ENCODE measurements around the gene SDCBP2.

Gene SDCBP2

DNA sequence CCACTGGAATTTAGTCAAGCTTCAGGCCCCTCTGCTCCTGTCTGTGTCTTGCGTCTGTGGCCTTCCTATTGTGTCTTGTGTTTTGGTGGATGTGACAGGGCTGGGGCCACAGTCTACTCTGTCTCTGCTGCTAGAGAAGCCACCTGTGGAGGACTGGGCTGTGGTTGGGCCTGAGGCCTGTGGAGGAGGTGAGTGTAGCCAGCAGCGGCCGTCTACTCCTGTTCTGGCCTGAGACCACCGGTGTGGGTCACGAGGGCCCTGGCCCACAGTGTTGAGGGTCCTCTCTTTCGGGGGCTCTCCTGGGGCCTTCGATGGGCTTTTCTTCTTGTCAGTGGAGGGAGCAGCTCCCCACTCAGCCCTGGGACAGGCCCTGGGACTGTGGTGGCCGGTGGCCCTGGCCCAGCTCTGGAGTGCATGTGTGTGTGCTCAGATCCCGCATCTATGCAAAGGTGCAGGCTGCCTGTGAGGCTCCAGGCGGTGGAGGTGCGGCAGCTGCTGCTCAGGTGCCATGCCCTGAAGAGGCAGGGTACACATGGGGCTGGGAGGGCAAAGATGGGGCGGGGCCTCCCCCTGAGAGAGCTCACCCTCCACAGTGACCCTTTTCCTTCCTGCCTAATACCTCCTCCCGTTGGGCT, 20.8 kb downstream of the SDCBP2 start:
- H3K36me3 ChIP-seq (ENCODE audit: insufficient read depth, low read length) = peaks cover 8% of the 10 kb centered on the region
- no peaks in the 10 kb centered on the region for H3K9me3 ChIP-seq (replicated peaks; ENCODE audit: low read length)
- H3K9ac ChIP-seq (ENCODE audit: low read depth, low read length) = no peak overlapping the region
- H3K4me1 ChIP-seq (ENCODE audit: control insufficient read depth, insufficient read depth, low read length) = no peaks in the 10 kb centered on the region
- H3K27me3 ChIP-seq (ENCODE audit: control insufficient read depth, insufficient read depth, low read length) = no peaks in the 10 kb centered on the region
- no peak overlapping the region for H3K4me2 ChIP-seq (ENCODE audit: low read length)
- no peak overlapping the region for H3K4me3 ChIP-seq (ENCODE audit: low read length)

DNA sequence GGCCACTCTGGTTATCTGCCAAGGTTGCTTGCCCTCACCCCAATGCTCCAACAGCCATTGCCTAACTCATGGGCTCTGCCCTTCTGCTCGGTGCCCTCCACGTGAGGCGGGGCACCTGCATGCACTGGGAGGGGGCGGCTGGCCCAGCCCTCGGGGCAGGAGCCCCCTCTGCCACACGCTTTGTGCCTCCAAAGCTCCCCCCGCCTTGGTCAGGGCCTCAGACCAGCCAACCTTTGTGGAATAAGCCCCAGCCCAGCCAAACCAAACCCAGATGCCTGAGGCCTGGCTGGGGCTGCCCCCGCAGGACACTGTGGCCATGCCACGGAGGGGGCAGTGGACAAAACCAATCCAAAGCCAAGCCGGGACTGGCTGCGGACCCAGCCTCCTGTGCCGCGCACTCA, 21.4 kb downstream of the SDCBP2 start:
- no peak overlapping the region for H3K4me3 ChIP-seq (ENCODE audit: low read length)
- H3K9ac ChIP-seq (ENCODE audit: low read depth, low read length) = no peak overlapping the region
- H3K27me3 ChIP-seq (ENCODE audit: control insufficient read depth, insufficient read depth, low read length) = no peaks in the 10 kb centered on the region
- no peaks in the 10 kb centered on the region for H3K9me3 ChIP-seq (replicated peaks; ENCODE audit: low read length)
- no peaks in the 10 kb centered on the region for H3K4me1 ChIP-seq (ENCODE audit: control insufficient read depth, insufficient read depth, low read length)
- H3K4me2 ChIP-seq (ENCODE audit: low read length) = no peak overlapping the region
- peaks cover 11% of the 10 kb centered on the region for H3K36me3 ChIP-seq (ENCODE audit: insufficient read depth, low read length)

DNA sequence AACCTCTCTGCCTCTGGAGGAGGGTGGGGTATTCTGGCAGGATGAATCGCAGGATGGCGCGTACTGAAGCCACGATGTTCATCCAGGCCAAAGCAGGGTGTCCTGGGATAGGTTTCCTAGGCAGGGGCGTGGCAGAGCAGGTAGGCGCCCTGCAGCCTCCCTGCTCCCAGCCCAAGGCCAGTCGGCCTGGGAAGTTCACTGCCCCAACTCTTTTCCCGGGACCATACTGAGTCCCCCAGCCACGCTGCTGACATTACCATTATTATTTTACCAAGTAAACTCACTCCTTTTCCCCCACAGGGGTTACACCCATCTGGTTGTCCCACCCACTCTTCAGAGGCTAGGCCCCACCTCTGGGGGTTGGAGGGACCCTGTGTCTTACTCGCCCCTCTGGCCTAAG, 21.8 kb downstream of the SDCBP2 start:
- H3K36me3 ChIP-seq (ENCODE audit: insufficient read depth, low read length) = peaks cover 11% of the 10 kb centered on the region
- H3K9ac ChIP-seq (ENCODE audit: low read depth, low read length) = no peak overlapping the region
- H3K9me3 ChIP-seq (replicated peaks; ENCODE audit: low read length) = no peaks in the 10 kb centered on the region
- H3K4me1 ChIP-seq (ENCODE audit: control insufficient read depth, insufficient read depth, low read length) = no peaks in the 10 kb centered on the region
- H3K4me3 ChIP-seq (ENCODE audit: low read length) = no peak overlapping the region
- H3K4me2 ChIP-seq (ENCODE audit: low read length) = no peak overlapping the region
- H3K27me3 ChIP-seq (ENCODE audit: control insufficient read depth, insufficient read depth, low read length) = no peaks in the 10 kb centered on the region

DNA sequence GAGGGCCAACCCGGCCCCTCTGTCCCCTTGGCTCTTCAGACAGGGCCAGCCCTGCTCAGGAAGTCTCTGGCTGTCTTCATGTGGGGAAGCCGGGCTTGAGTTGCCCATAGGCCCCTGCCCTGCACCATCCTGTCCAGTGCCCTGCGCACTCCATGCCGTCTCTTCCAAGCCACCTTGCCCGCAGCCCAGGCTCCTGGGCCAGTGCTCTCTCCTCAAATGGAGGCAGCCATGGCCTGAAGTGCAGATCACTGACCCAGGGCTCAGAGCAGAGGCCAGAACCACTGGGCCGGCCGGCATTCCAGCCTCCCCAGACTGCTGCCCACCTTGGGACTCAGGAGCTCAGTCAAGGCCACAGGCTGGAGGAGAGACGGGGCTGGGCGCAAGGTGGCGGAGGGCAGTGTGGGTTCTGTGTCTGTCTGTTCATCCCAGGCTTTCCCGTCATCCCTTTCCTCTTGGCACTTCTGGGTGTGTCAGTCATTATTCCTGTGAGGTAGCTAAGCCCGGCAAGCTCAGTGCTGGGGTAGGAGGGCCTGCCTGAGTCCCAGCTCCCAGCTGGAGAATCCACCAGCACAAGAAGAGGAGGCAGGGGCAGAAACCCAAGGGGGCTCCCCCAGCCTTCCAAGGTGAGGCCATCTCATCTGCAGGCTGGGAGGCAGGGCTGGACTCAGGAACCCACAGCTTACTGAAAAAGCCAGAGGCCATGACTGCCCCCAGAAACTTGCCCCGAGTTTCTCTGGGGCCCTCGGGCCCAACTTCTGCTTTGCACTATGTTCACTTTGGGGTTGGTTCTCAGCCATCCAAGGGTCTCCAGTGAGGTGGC, 22.4 kb downstream of the SDCBP2 start:
- Histone ChIP-seq H3K36me3 (ENCODE audit: insufficient read depth, low read length) (peaks cover 11% of the 10 kb centered on the region), H3K4me2 (ENCODE audit: low read length) (no peak overlapping the region), H3K27me3 (ENCODE audit: control insufficient read depth, insufficient read depth, low read length) (no peaks in the 10 kb centered on the region), H3K9ac (ENCODE audit: low read depth, low read length) (no peak overlapping the region), H3K4me3 (ENCODE audit: low read length) (no peak overlapping the region), H3K4me1 (ENCODE audit: control insufficient read depth, insufficient read depth, low read length) (no peaks in the 10 kb centered on the region), H3K9me3 (replicated peaks; ENCODE audit: low read length) (no peaks in the 10 kb centered on the region)

DNA sequence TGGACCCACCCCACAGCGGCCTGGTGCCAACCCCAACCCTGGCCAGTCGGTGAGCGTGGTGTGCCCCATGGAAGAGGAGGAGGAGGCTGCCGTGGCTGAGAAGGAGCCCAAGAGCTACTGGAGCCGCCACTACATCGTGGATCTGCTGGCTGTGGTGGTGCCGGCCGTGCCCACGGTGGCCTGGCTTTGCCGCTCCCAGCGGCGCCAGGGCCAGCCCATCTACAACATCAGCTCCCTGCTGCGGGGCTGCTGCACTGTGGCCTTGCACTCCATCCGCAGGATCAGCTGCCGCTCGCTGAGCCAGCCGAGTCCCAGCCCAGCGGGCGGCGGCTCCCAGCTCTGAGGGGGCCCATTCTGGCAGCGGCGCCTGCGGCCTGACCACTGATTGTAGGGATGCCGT, 23.2 kb downstream of the SDCBP2 start:
- Histone ChIP-seq H3K9me3 (replicated peaks; ENCODE audit: low read length) (no peaks in the 10 kb centered on the region), H3K36me3 (ENCODE audit: insufficient read depth, low read length) (peaks cover 11% of the 10 kb centered on the region), H3K4me2 (ENCODE audit: low read length) (no peak overlapping the region), H3K4me1 (ENCODE audit: control insufficient read depth, insufficient read depth, low read length) (peaks cover 5% of the 10 kb centered on the region), H3K9ac (ENCODE audit: low read depth, low read length) (no peak overlapping the region), H3K27me3 (ENCODE audit: control insufficient read depth, insufficient read depth, low read length) (no peaks in the 10 kb centered on the region), H3K4me3 (ENCODE audit: low read length) (no peak overlapping the region)

DNA sequence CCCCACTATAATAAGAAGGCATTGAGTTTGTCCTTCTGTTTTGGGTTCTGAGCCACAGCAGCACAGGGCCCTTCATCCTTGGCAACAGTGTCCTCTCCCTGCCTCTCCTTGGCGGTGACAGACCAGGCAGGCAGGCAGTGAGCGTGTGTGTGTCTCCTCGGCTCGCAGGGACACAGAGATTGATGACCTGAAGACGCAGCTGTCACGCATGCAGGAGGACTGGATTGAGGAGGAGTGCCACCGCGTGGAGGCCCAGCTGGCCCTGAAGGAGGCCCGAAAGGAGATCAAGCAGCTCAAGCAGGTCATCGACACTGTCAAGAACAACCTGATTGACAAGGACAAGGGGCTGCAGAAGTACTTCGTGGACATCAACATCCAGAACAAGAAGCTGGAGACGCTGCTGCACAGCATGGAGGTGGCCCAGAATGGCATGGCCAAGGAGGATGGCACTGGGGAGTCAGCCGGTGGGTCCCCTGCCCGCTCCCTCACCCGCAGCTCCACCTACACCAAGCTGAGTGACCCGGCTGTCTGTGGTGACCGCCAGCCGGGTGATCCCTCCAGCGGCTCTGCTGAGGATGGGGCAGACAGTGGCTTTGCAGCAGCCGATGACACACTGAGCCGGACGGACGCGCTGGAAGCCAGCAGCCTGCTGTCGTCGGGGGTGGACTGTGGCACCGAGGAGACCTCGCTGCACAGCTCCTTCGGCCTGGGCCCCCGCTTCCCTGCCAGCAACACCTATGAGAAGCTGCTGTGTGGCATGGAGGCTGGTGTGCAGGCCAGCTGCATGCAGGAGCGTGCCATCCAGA, 24.0 kb downstream of the SDCBP2 start:
- Histone ChIP-seq H3K4me1 (ENCODE audit: control insufficient read depth, insufficient read depth, low read length) (peaks cover 9% of the 10 kb centered on the region), H3K9me3 (replicated peaks; ENCODE audit: low read length) (no peaks in the 10 kb centered on the region), H3K27me3 (ENCODE audit: control insufficient read depth, insufficient read depth, low read length) (no peaks in the 10 kb centered on the region), H3K4me2 (ENCODE audit: low read length) (no peak overlapping the region), H3K4me3 (ENCODE audit: low read length) (no peak overlapping the region), H3K9ac (ENCODE audit: low read depth, low read length) (no peak overlapping the region), H3K36me3 (ENCODE audit: insufficient read depth, low read length) (peaks cover 11% of the 10 kb centered on the region)

DNA sequence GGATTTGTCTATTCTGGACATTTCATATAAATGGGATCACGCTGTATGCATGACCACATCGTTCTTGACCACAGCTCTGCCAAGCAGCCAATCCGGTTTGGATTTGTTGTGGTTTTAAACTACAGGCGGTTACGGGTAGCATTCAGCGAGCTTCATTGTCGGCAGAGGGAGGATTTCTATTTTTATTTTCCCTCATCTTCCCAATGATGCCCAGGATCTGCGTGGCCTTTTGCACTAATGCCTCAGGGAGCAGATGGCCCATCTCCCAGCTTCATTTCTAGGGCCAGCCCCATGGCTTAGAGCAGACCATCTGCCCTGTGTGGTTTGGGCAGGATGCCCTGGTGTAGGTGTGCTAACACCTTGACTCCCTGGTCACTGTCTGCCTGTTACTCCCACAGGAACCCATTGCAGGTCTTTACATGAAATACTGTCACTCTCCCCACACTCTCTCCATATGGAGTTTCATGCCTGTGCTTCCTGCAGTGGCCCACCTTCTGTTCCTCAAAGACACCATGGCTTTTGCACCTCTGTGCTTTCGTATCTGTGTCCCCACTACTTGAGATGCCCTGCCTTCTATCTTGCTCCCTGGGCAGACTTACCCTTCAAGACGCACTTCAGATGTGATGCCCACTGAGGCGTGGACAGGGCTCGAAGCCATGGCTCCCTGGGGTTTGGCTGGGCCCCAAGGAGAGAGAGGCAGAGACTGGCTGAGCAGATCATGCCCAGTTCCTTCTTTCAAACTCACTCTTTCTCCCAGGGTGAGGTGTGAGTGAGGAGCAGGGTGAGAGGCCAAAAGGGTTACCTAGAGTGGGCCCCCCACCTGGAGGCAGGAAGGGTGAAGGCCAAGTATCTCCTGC, 26.0 kb downstream of the SDCBP2 start:
- Histone ChIP-seq H3K36me3 (ENCODE audit: insufficient read depth, low read length) (peaks cover 11% of the 10 kb centered on the region), H3K27me3 (ENCODE audit: control insufficient read depth, insufficient read depth, low read length) (no peaks in the 10 kb centered on the region), H3K9me3 (replicated peaks; ENCODE audit: low read length) (no peaks in the 10 kb centered on the region), H3K9ac (ENCODE audit: low read depth, low read length) (no peak overlapping the region), H3K4me1 (ENCODE audit: control insufficient read depth, insufficient read depth, low read length) (peaks cover 9% of the 10 kb centered on the region), H3K4me2 (ENCODE audit: low read length) (no peak overlapping the region), H3K4me3 (ENCODE audit: low read length) (no peak overlapping the region)

DNA sequence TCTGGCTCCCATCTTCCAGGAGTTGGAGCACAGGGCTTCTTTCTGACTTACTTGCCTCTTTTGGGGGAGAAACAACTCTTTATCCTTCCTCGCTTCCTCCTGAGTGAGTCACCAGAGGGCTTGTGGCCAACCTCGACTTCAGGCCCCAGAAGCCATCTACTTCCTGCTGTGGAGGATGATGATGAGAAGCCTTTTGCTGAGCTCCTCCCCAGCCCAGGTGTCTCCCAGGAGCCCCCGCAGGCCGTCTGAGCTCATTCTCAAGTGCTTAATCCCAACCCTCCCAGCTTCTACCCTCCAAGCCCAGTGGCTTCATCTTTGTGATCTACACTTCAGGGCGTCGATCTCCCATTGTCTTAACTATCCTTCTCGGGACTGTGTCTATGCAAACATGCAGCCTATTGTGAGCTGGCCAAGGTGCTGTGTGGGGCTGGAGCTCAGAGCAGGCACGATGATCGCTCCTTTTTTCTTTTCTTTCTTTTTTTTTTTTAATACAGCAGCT, 27.9 kb downstream of the SDCBP2 start:
- peaks cover 9% of the 10 kb centered on the region for H3K4me1 ChIP-seq (ENCODE audit: control insufficient read depth, insufficient read depth, low read length)
- H3K36me3 ChIP-seq (ENCODE audit: insufficient read depth, low read length) = peaks cover 11% of the 10 kb centered on the region
- no peak overlapping the region for H3K4me3 ChIP-seq (ENCODE audit: low read length)

DNA sequence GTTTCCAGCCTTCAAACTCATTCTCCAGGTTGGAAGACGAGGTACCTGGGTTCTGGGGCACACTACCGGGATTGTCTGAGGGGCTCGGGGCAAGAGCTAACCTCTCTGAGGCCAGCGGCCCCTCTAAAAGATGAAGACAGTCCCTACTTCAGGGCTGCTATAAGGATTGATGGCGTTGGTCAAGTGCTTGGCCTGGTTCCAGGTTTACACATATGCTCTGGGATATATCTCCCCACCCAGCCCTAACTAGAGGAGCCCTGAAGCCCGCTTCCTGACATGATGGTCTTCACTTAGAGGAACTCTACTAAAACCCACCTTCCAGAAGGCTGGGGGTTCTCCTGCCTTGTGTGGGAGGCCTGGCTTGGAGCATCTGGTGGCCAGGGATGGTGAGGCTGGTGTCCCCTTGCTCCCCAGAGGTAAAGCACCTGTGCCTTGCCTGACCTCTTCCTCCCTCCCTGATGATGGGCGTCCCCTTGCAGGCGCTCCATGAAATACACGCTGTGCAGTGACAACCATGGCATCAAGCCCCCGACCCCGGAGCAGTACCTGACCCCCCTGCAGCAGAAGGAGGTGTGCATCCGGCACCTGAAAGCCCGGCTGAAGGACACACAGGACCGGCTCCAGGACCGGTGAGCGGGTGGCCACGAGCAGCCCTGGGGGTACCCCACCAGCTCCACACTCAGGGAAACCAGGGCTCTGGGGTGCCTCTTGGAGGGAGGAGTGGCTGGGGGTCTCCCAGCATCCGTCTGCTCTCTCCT, 28.7 kb downstream of the SDCBP2 start:
- H3K4me2 ChIP-seq (ENCODE audit: low read length) = peak overlapping the region; percentile 24
- H3K4me1 ChIP-seq (ENCODE audit: control insufficient read depth, insufficient read depth, low read length) = peaks cover 9% of the 10 kb centered on the region
- no peak overlapping the region for H3K9ac ChIP-seq (ENCODE audit: low read depth, low read length)
- H3K36me3 ChIP-seq (ENCODE audit: insufficient read depth, low read length) = peaks cover 6% of the 10 kb centered on the region
- H3K9me3 ChIP-seq (replicated peaks; ENCODE audit: low read length) = no peaks in the 10 kb centered on the region
- no peak overlapping the region for H3K4me3 ChIP-seq (ENCODE audit: low read length)
- H3K27me3 ChIP-seq (ENCODE audit: control insufficient read depth, insufficient read depth, low read length) = no peaks in the 10 kb centered on the region

More for the DNA sequence above, 27.9 kb downstream of the SDCBP2 start:
- Histone ChIP-seq H3K9ac (ENCODE audit: low read depth, low read length) (no peak overlapping the region), H3K4me2 (ENCODE audit: low read length) (peak overlapping the region; percentile 24), H3K27me3 (ENCODE audit: control insufficient read depth, insufficient read depth, low read length) (no peaks in the 10 kb centered on the region), H3K9me3 (replicated peaks; ENCODE audit: low read length) (no peaks in the 10 kb centered on the region)

DNA sequence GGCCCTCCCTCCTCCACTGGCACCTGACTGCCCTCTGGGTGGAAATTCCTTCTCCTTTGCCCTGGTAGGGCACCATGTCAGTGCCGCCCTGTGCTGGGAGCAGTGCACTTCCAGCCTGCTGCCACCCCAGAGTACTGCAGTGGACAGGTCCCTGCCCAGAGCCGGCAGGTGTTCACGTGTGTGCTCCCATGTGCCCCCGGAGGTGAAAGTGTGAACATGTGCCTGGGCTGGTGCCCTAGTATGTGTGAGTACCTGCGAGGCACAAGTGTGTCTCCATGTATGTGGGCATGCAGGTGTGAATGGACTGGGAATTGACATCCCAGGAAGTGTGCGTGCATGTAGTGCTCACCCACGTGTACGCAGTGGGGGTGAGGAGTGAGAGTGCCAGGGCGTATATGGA, 29.4 kb downstream of the SDCBP2 start:
- Histone ChIP-seq H3K4me2 (ENCODE audit: low read length) (no peak overlapping the region), H3K4me3 (ENCODE audit: low read length) (no peak overlapping the region), H3K27me3 (ENCODE audit: control insufficient read depth, insufficient read depth, low read length) (no peaks in the 10 kb centered on the region), H3K9ac (ENCODE audit: low read depth, low read length) (no peak overlapping the region), H3K9me3 (replicated peaks; ENCODE audit: low read length) (no peaks in the 10 kb centered on the region), H3K36me3 (ENCODE audit: insufficient read depth, low read length) (peaks cover 3% of the 10 kb centered on the region), H3K4me1 (ENCODE audit: control insufficient read depth, insufficient read depth, low read length) (peaks cover 9% of the 10 kb centered on the region)
